GM04504 (cell line): ENCODE measurements around the gene CNTN1.

Source experiments
- DNase-seq: peaks from one replicate; pipeline ENCODE4 v3.0.0-alpha.2; 2012; ENCODE audit warnings: low read depth

CNTN1 gene

DNA sequence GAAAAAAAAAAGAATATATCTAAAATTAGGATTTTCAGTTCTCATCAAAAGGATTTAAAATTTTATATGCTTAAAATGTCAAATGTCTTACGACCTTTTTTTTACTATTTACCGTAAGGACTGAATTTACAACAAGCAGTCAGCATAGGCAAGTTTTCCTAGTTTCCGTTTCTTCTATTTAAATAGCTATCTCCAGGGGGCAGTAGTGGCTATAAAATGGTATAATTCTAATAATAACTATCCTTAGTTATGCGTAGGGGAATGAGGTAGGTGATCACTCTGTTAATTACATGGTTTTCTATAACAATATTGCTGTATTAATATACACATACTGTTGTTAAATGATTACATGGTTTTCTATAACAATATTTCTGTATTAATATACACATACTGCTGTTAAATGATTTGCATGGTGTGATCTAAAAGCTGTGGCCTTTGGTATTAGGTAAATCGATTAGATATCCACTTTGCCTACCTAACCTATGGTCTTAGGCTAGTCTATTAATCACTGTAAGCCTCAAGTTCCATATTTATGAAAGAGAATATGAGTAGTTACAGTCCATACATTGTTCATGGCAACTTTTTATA is 278.2 kb downstream of the CNTN1 start:
- no peak for DNase-seq

DNA sequence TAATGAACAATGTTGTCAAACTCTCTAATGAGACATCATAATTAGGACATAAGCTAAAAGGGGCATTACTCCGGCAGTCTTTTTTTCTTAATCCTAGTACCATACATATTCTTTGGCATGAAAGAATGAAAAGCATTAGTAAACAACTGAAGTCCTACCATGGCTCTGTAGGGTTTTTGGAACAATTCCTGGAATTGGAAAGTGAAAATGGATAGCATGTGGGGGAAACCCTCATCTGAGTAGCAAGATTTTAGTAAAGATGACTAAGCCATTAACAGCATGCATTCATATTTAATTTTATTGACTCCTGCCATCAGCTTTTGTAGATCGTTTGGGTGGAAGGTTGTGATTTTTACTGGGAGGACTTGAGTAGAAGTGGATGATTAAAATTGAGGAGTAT is 279.7 kb downstream of the CNTN1 start:
- no peak for DNase-seq

DNA sequence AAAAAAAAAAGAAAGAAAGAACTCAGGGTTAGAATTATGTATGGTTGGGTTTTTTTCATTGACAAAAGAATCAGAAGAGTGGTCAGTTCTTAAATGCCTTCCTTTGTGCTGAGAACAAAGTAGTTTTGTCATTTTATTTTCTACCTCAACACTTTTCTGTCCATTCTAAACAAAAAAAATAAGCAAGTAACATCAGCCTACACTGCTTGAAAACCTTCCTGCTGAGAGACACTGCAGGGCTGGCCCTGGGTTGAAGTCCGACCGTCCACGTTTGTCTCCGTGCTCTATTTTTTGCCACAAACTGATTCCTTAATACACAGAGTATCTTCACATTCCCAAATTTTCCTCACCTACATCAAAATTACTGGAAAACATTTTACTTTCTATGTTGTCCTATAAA is 284.3 kb downstream of the CNTN1 start:
- DNase-seq = no peak

DNA sequence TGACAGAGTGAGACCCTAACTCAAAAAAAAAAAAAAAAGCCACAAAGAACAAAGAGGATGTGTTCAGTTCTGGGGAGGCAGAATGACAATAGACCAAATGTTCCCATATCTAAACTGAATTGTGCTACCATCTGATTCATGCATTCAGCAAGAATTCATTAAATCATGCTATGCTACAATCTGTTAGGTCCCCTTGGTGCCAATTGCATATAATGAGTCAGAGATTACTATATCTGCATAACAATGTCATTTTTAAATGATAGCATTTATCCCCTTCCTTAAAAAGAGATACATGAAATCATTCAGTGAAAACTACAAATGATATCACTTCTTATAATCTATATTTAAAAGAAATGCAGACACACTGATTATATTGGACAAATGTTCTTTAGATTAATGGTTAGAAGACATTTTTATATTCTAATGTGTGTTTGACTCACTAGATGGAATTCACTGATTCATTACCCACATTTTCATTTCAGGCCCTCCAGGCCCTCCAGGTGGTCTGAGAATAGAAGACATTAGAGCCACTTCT is 288.3 kb downstream of the CNTN1 start:
- no peak for DNase-seq

DNA sequence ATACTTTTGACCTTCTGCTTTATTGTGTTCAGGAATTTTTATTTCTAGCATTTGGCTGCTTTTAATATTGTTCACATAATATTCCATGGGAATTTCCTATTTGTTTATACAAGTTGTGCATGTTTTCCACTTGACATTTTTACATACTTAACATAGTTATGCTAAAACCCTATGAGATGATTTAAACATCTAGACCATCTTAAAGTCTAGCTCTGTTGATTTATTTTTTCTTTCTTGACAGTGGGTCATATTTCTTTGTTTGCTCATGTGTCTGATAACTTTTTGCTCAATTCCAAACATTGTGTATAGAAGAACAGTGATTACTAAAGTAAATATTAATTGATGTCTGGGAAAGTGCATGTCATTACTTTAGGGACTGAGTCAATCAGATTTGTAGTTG is 293.8 kb downstream of the CNTN1 start:
- no peak for DNase-seq

DNA sequence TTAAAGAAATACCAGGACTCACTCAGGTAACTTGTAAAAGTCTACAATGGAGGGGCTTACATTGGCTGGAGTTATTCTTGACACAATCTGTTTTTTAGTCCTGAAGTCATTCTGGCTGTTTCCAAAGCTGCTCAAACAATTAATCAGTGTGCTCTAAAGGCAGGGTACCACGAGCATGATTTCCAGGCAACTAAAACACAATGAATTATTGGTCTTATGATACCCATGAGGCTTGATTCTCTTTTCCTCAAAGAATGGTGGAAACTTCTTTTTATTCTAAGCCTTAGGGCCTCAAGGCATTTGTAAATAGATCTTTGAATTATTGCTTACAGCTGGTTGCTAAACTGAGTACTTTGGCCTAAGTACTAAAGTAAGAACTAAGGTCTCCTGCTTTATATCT is 296.1 kb downstream of the CNTN1 start:
- no peak for DNase-seq

DNA sequence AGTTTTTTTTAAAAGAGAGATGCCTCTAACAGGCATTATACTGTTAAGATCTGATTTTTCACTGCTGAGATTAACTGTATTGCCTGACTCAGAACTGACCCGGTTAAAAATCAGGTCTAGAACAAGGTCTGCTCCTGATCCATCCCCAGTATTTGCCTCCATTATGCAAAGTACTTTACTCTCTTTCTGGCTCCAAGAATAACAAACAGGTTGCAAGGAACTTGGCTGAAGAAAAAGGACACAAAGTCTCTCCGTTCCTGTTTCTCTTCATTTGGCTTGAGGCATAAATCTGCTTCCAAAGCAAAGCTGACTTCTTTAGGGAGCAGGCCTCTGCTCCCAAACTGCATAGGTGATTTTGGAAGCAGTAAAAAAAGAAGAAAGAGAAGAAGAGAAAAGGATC is 296.6 kb downstream of the CNTN1 start:
- DNase-seq = no peak

DNA sequence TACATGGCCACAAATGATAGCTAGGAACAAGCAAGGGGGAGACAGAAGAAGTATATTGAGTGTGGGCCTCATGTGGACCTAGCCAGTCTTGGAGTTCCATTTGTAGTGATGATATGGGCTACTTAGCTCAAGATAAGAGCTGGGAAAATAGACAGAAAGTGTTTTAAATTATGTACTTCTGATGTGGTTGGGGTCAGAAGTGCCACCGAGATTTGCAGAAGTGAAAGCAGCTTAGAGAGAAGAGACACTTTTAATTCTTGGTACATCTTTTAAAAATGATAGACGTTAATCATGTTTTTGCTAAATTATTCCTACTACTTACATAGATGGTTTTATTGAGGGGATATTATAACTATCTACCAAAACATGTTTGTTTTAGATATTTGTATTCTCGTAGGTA is 297.5 kb downstream of the CNTN1 start:
- no peak for DNase-seq

DNA sequence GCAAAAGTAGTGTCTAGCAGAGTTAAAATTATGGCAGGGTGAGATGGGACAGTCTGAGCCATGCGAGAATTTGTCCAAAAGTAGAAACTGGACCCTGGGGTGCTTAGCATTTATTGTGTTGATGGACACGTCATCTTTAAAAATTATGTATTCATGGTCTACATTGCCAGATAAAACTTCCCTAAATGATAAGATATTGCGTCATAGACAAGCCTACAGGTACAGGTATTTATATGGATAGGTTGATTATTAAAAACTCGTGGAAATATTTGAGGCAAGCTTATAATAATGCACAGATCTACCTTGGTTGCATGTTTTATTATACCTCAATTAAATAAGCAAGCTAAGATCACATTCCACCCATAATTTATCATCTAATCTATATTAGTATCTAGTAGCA is 299.9 kb downstream of the CNTN1 start:
- DNase-seq = no peak

DNA sequence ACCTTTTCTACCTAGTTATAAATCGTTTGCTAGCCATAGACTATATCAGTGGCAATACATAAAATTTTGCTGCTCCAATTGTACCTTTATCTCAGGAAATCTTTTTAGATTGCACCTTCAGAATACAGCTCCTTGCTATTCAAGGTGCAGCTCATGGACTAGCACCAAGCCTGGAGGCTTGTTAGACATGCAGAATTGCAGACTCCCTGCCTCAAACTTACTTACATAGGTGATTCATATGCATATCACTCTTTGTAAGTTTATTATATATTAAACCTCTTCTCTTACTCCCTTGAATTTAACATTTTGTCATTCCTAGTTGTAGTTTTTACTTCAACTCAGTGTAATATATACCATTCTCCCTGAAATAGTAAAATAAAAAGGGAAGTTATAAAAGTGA is 300.4 kb downstream of the CNTN1 start:
- no peak for DNase-seq

DNA sequence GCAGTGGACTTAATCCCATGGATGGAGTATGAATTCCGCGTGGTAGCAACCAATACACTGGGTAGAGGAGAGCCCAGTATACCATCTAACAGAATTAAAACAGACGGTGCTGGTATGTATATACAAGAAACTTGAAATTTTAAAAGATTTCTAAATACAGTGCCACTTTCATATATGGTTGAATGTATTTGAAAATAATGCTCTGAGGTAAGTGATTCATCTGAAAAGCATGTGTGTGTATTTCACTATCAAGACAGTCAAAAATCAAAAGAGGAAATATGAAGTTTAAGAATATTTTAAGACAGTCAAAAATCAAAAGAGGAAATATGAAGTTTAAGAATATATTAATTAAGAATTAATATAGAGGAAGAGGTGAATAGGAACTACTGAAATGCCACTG is 300.9 kb downstream of the CNTN1 start:
- no peak for DNase-seq

DNA sequence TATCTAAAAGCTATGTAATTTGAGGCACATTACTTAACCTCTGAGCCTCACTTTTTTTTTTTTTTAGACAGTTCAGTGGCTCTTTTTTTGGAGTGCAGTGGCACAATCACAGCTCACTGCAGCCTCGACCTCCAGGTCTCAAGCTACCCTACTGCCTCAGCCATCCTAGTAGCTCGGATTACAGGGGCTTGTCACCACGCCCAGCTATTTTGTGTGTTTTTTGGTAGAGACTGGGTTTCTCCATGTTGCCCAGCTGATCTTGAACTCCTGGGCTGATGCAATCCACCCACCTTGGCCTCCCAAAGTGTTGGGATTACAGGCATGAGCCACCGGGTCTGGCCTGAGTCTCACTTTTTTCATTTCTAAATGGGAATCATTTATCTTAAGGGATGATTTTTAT is 303.9 kb downstream of the CNTN1 start:
- no peak for DNase-seq

DNA sequence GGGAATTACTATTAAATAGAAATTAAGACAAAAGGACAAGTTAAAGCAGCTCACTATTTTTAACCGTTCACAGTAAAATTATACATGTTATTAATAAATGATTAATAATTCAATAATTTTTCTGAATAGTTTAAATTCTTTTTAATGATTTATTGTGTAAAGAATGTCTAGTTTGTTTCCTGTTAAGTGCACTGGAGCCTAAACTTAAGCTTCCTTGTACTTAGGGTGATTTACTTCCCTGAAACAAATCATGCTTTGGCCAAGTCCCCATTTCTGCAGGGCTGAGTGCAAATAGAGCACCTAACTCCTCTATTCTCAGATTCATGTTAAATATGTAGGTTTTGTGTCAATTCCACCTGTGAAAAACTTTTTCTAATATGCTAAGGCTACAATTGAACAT is 307.0 kb downstream of the CNTN1 start:
- DNase-seq = no peak

DNA sequence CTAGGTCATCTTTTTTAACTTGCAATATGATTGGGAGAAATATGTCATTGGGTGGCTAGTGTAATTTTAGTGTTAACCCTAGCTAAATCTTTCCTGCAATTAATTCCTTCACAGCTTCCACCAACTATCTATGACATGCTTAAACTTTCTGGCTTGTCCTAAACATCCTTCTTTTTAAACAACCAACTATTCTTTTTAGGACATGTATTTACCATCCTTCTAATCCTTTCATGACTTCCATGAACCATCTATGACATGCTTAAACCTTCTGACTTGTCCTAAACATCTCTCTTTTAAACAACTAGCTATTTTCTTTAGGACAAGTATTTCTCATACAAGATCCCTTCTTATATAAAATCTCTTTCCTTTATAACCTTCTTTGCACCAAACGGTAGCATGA is 316.2 kb downstream of the CNTN1 start:
- no peak for DNase-seq

DNA sequence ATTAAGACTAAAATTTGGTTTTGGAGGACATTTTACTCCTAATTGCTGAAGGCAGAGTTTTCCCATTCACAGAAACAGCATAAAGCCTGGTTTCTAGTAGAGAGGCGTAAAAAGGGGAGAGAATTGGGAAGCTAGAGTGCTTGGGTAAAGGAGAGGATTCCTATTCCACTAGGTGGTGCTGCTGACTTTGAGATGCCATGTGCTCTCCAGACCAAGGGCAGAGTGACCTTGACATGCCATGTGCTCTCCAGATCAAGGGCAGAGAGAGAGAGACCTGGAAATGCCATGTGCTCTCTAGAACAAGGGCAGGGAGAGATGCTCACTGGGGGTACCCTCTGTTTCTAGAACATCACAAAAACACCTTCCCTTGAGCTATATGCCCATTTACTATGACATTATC is 319.7 kb downstream of the CNTN1 start:
- DNase-seq = no peak

DNA sequence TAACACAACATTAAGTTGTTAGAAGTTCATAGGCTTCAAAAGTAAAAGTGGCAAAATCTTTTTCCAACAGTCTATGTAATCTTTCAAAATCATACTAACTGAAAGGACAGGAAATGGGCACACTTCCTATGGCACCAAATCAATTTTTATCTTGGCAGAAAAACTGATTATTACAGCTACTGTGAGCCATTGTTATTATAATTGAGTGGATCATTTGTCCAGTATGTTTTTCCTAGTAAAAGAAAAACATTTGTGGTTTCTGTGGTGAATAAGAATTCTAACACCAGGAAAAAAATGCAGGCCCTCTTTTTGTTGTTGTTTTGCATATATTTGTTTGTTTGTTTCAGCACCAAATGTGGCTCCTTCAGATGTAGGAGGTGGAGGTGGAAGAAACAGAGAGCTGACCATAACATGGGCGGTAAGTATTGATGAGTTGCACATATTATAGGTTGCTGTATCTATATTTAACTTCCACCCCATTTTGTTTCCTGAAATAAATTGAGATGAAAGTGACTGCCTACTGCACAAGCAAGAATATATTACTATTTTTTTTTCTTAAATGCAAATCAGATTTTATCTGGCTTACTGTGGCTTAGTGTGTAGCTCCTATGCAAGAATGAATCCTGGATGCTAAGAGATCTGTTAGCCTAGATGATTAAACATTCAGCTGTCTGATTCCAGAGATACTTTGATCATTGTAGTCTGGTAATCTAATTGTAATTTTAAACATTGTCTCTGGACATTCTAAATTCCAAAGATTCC is 321.8 kb downstream of the CNTN1 start:
- DNase-seq = no peak

DNA sequence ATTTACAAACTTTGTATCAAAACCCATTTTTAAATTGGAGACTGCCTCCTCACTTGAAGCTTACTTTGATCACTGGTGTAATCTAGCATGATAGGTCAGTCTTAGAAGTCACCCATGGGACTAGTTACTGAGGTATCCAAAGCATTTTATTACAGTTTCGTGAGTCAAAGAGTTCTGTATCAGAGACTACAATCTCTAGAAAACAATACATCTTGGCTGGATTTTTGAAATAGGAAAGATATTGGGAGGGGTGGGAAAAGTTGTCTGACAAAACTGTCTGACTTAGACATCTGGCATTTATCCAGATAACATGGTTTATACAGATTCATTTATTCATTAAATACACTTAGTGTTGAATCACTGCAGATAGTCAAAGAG is 322.4 kb downstream of the CNTN1 start:
- no peak for DNase-seq

DNA sequence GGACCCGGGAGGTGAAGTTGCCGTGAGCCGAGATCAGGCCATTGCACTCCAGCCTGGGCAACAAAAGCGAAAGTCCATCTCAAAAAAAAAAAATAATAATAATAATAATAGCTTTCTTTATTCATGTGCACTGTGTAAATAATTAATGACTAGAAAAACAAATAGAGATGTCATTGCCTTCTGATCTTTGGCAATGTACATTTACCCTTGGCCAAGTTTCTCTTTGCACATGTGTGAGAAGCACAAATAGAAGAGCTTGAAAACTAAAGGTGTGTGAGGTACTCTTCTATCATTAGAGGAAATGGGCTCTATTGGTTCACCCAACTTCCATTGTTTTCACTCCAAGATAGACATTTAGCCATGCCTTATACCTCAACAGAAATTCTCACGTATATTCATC is 325.8 kb downstream of the CNTN1 start:
- no peak for DNase-seq

DNA sequence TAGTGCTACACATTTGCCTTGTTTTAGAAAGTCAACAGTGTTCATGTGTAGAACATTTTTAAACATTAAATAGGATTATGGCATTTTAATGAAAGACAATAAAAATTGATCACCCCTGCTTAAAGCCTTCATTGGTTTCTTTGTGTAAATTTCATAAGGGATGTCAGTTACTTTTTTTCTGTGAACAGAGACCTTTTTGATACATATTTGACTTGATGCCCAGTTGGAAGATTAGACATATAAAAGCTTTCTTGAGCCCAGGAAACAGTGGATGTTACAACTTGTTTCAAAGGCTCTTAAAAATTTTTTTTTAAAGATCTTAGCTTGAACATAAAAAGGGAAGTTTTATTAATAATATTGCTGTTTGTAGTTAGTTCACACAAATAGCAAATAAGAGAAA is 327.2 kb downstream of the CNTN1 start:
- DNase-seq = no peak

DNA sequence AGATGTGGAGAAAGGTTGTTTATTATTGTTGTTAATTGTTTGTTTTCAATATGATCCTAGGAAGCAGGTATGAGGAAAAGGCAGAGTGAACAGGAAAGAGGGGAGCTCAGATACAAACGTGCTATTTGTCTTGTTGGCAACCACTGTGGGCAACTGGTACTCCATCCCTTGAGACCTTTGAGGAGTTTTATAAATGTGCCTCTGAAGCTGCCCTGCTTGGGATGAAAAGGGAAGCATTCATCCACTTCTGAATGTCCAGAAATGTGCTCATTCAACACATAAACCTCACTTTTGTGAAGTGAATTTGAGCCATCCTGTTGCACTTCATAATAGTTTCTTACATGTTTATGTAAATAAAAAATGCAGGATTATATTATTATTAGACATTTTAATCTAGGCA is 331.6 kb downstream of the CNTN1 start:
- no peak for DNase-seq

DNA sequence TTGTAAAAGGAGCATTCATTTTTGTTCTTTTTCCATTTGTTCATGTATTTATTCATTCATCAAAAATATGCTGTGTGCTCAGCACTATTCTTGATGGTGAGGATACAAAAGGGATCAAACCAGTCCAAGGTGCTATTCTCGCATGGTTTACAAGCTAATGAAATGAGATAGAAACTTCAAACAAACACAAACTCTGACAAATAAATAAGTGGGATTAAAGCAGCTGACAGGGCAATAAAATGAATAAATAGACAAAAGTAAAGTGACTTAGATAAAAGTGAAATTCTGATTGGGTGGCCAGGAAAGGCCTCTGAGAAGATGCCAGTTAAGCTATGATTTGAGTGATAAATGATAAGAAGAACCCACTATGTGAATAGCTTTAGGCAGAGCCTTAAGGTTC is 333.9 kb downstream of the CNTN1 start:
- DNase-seq = no peak

DNA sequence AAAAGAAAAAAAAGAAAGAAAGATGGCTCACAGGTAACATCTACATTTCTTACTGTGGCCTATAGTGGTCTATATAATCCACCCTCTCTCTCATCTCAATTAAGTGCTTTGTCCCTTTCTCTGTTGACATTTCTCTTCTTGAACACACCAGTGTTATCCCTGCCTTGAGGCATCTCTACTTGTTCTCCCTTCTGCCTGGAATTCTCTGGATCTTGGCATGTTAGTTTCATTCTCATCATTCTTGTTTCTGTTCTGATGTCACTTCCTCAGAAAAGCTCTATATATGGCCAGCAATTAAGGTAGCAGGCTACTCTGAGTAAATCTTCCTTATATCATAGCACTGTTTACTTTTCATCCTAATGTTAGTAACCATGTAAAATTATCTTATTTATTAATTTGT is 340.1 kb downstream of the CNTN1 start:
- DNase-seq = no peak

DNA sequence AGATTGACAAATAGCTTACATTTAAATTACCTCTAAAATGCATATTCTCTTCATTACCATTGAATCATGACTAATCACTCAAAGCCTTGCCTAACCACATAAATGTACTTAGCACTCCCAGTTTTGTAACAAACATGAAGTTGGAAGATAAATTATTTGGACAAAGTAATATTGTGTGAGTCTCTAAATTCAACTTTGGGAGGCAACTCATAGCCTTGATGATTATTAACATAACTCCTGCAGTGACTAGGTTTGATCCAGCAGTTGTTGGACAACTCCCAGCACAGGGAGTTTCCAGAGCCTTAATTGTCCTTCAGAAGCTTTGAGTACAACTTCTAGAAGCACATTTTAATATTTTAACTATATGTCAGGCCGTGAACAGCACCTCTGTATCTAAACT is 342.4 kb downstream of the CNTN1 start:
- no peak for DNase-seq

DNA sequence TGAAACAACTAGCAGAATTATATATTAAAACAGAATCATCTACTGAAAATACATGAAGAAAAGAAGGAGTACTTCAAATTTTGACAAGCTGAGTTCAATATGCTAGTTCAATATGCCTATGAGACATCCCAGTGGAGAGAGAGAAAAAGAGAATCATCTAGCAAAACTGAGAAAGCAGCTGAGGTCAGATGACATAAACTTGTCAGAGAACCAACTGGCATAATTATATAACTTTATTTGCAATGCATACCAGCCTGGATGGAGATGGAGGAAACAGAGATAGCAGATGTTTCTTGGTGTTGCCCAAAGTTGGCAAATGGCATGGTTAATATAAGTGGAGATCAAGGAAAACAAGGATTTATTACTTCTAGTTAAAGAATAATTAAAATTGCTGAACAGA is 347.2 kb downstream of the CNTN1 start:
- DNase-seq = no peak
